HEK293 (cell line): ENCODE measurements around the gene ENO2.

ENCODE experiments used
- CTCF ChIP-seq: fragments of 450-650 bp; formaldehyde crosslinking; IDR thresholded peaks from 2 replicates; pipeline ENCODE4 v1.5.1; 2016; ENCODE audit warnings: missing biosample characterization, missing genetic modification characterization
- REST ChIP-seq: fragments of 450-650 bp; formaldehyde crosslinking; IDR thresholded peaks from 2 replicates; pipeline ENCODE4 v1.5.1; 2016; ENCODE audit warnings: missing biosample characterization, missing genetic modification characterization
- SALL2 ChIP-seq: fragments of 450-650 bp; formaldehyde crosslinking; IDR thresholded peaks from 2 replicates; pipeline ENCODE4 v1.5.0; 2017; ENCODE audit warnings: missing biosample characterization, mild to moderate bottlenecking, missing genetic modification characterization, borderline replicate concordance
- TCF7L2 ChIP-seq: IDR thresholded peaks from 2 replicates; pipeline ENCODE4 v1.6.1; 2011; ENCODE audit warnings: low read depth, mild to moderate bottlenecking, inconsistent platforms, low read length, moderate library complexity, borderline replicate concordance
- ZBTB8A ChIP-seq: fragments of 450-650 bp; formaldehyde crosslinking; IDR thresholded peaks from 2 replicates; pipeline ENCODE4 v1.5.1; 2016; ENCODE audit warnings: missing biosample characterization, missing genetic modification characterization
- ZNF121 ChIP-seq: fragments of 450-650 bp; formaldehyde crosslinking; IDR thresholded peaks from 2 replicates; pipeline ENCODE4 v1.5.1; 2016; ENCODE audit warnings: missing biosample characterization, missing genetic modification characterization
- ZNF140 ChIP-seq: fragments of 450-650 bp; formaldehyde crosslinking; IDR thresholded peaks from 2 replicates; pipeline ENCODE4 v1.5.1; 2016; ENCODE audit warnings: missing biosample characterization, missing genetic modification characterization
- ZNF155 ChIP-seq: fragments of 450-650 bp; formaldehyde crosslinking; IDR thresholded peaks from 2 replicates; pipeline ENCODE4 v1.5.1; 2016; ENCODE audit warnings: missing biosample characterization, missing genetic modification characterization
- ZNF23 ChIP-seq: fragments of 450-650 bp; formaldehyde crosslinking; IDR thresholded peaks from 2 replicates; pipeline ENCODE4 v1.5.1; 2016; ENCODE audit warnings: missing biosample characterization, missing genetic modification characterization, borderline replicate concordance
- ZNF324 ChIP-seq: fragments of 450-650 bp; formaldehyde crosslinking; IDR thresholded peaks from 2 replicates; pipeline ENCODE4 v1.5.1; 2016; ENCODE audit warnings: missing biosample characterization, missing genetic modification characterization
- ZSCAN18 ChIP-seq: fragments of 450-650 bp; formaldehyde crosslinking; IDR thresholded peaks from 2 replicates; pipeline ENCODE4 v1.5.1; 2016; ENCODE audit warnings: missing biosample characterization, missing genetic modification characterization

GRCh38 chr12:6934110-6934509 lies 19.7 kb downstream of the ENO2 start:
- TF ChIP-seq ZNF324 (no peak), ZSCAN18 (tag by site-specific recombination) (no peak), ZNF140 (no peak), ZNF23 (tag by site-specific recombination) (no peak), SALL2 (tag by site-specific recombination) (no peak), ZBTB8A (tag by site-specific recombination) (no peak), ZNF121 (no peak), REST (no peak), CTCF (tag by site-specific recombination) (no peak), TCF7L2 (no peak), ZNF155 (no peak)
